ENCODE results near the gene CDC123.

GRCh38 chr10:12193193-12193592, 2.8 kb upstream of the CDC123 start:
- TF ChIP-seq EZH2 (IDR thresholded peaks at IDR 0.05; ENCODE audit: low read length, unreplicated experiment), result no peak
- TF ChIP-seq CTCF (conservative IDR thresholded peaks at IDR 0.05; ENCODE audit: low read depth, low read length), result no peak
- no peak for TF ChIP-seq EZH2phosphoT487 (IDR thresholded peaks at IDR 0.05; ENCODE audit: borderline replicate concordance, low read length)
